HFFc6 (cell line): ENCODE data around the gene PER3. TPM values are rescaled to one million over a fixed set of nuclear protein-coding genes. Genes with fewer than 3 reads are reported as not detected.

Source experiments
- DNase-seq: peaks from one replicate; pipeline ENCODE4 v3.0.0-alpha.2; 2018
- H3K27ac Mint-ChIP-seq: 2 replicates; pipeline ENCODE4 v1.8.0; 2020; ENCODE audit warnings: mild to moderate bottlenecking, mixed read lengths
- H3K27me3 Mint-ChIP-seq: 2 replicates; pipeline ENCODE4 v1.8.0; 2021; ENCODE audit warnings: mild to moderate bottlenecking, moderate library complexity, mixed read lengths; ENCODE audit not compliant: insufficient read depth
- H3K36me3 Mint-ChIP-seq: 2 replicates; pipeline ENCODE4 v1.8.0; 2021; ENCODE audit warnings: low read depth, mixed read lengths
- H3K4me1 Mint-ChIP-seq: 2 replicates; pipeline ENCODE4 v1.8.0; 2020; ENCODE audit warnings: low read depth, mixed read lengths
- H3K4me3 Mint-ChIP-seq: 2 replicates; pipeline ENCODE4 v1.8.0; 2020; ENCODE audit warnings: mild to moderate bottlenecking, moderate library complexity, mixed read lengths
- H3K9me3 Mint-ChIP-seq: 2 replicates; pipeline ENCODE4 v1.8.0; 2020; ENCODE audit warnings: mild to moderate bottlenecking, mixed read lengths
- CTCF ChIP-seq: fragments of 200-600 bp; sonication (generic); IDR thresholded peaks from 2 replicates; pipeline ENCODE4 v1.5.0; 2021; ENCODE audit warnings: antibody characterized with exemption, mild to moderate bottlenecking
- total RNA-seq, 6 experiments: library from RNA; stranded (reverse); fragmentation: NEBNext Ultra II Directional; extraction: Animal tissue kit (Norgen Biotek cat#: 25700); gene quantifications; 2 replicates in 1 of 6; 3 replicates in 5 of 6; pipeline ENCODE4 v1.2.3, GENCODE V29; 2021

Gene PER3
- total RNA-seq, 6 experiments from 2014 or later, result 5.7 to 8.1 (median 7.7) TPM

GRCh38 chr1:7885513-7886404, 101.7 kb downstream of the PER3 start:
- H3K9me3 Mint-ChIP-seq, result no peaks in the 10 kb centered on the region; the same call in 1 of the 2 replicates
- H3K4me3 Mint-ChIP-seq, result no peak overlapping the region
- TF ChIP-seq CTCF, result no peak
- peaks cover 13% of the 10 kb centered on the region for H3K4me1 Mint-ChIP-seq
- H3K36me3 Mint-ChIP-seq, result no peaks in the 10 kb centered on the region
- H3K27me3 Mint-ChIP-seq, result peaks cover 8% of the 10 kb centered on the region
- no peak for DNase-seq
- no peak overlapping the region for H3K27ac Mint-ChIP-seq

- Mint-ChIP-seq H3K4me3 (no peak overlapping the region), H3K9me3 (no peaks in the 10 kb centered on the region; the same call in 1 of the 2 replicates), H3K27ac (no peak overlapping the region), H3K4me1 (peaks cover 13% of the 10 kb centered on the region), H3K36me3 (no peaks in the 10 kb centered on the region), H3K27me3 (peaks cover 10% of the 10 kb centered on the region)
- DNase-seq, result no peak
- no peak for TF ChIP-seq CTCF
Measured at GRCh38 chr1:7886405-7886745, 102.3 kb downstream of the PER3 start.

GRCh38 chr1:7888248-7889081, 104.4 kb downstream of the PER3 start:
- H3K4me1 Mint-ChIP-seq, result peaks cover 14% of the 10 kb centered on the region
- H3K4me3 Mint-ChIP-seq, result no peak overlapping the region
- no peaks in the 10 kb centered on the region; the same call in 1 of the 2 replicates for H3K9me3 Mint-ChIP-seq
- peaks cover 16% of the 10 kb centered on the region for H3K27me3 Mint-ChIP-seq
- no peak for TF ChIP-seq CTCF
- no peak overlapping the region for H3K27ac Mint-ChIP-seq
- DNase-seq, result no peak
- H3K36me3 Mint-ChIP-seq, result no peaks in the 10 kb centered on the region

GRCh38 chr1:7890853-7891252, 106.8 kb downstream of the PER3 start:
- H3K27me3 Mint-ChIP-seq, result peaks cover 17% of the 10 kb centered on the region
- DNase-seq, result no peak
- peaks cover 29% of the 10 kb centered on the region for H3K4me1 Mint-ChIP-seq
- no peak for TF ChIP-seq CTCF
- H3K4me3 Mint-ChIP-seq, result no peak overlapping the region
- no peaks in the 10 kb centered on the region for H3K36me3 Mint-ChIP-seq
- H3K27ac Mint-ChIP-seq, result no peak overlapping the region
- H3K9me3 Mint-ChIP-seq, result no peaks in the 10 kb centered on the region

GRCh38 chr1:7891804-7892203, 107.7 kb downstream of the PER3 start:
- Mint-ChIP-seq H3K36me3 (no peaks in the 10 kb centered on the region), H3K4me3 (no peak overlapping the region), H3K4me1 (peaks cover 29% of the 10 kb centered on the region), H3K27me3 (peaks cover 15% of the 10 kb centered on the region), H3K27ac (no peak overlapping the region), H3K9me3 (no peaks in the 10 kb centered on the region)
- TF ChIP-seq CTCF, result no peak
- DNase-seq, result no peak
